NCI-H1417 (cell line): Measurements from ENCODE around the gene CARS1.

Experiments
- DNase-seq, 3 experiments: peaks; one replicate each; lab custom pipeline; 2025; lab: John Stamatoyannopoulos, UW

Gene CARS1

DNA sequence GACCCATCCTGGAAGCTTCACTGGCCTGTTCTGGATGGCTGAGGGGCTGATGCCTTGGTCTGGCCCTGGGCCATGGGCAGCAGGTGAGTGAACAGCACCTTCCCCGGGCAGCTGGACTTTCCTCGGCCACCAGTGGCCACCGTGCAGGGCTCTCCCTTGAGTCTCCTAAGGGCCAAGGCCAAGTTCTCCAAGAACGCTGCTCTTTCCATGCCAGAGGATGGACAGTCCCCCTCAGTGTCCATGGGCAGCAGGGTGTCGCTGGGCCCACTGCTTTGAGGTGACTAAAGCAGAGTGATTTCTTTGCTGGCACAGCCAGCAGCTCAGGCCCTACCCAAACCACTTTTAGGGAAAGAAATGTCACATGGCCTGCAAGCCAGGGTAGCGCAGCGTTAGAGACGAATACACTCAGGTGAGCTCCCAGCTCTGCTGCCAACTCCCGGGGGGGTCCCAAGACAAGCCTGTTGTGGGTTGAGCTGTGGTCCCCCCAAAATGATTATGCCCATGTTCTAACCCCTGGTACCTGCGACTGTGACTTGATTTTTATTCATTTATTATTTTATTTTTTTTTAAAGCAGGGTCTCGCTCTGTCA is 3.3 kb upstream of the CARS1 start:
- no peak for DNase-seq

DNA sequence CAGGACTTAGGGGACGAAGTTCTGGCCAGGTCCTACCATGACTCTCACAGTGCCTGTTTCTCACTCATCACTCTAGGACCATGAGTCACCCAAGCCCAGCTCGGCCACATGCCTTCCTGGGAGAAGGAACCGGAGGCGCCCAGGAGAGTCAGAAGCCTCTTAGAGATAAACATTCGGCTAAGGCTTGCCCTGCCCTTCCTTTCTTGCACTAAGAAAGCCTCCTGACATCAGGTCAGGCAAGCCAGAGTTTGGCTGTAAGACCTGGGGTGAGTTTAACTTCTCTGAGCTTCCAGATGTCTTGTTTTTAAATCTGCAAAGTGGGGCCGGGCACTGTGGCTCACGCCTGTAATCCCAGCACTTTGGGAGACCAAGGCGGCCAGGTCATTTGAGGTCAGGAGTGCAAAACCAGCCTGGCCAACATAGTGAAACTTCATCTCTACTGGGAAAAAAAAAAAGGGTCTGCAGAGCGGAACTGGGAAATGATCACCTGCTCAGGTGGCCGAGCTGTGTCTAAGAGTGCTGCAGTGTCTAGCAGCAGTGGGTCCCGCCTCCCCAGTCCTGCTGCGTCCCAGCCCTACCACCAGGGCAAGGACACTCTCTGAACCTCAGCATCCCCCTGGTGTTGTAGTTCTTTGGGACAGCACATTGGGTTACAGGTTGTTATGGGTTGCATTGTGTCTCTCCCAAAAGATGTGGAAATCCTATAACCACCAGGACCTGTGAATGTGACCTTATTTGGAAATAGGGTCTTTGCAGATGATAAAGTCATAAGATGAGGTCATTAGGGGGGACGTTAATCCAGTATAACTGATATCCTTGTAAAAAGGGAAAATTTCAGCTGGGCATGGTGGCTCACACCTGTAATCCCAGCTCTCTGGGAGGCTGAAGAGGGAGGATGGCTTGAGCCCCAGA is 1.8 kb upstream of the CARS1 start:
- no peak for DNase-seq

DNA sequence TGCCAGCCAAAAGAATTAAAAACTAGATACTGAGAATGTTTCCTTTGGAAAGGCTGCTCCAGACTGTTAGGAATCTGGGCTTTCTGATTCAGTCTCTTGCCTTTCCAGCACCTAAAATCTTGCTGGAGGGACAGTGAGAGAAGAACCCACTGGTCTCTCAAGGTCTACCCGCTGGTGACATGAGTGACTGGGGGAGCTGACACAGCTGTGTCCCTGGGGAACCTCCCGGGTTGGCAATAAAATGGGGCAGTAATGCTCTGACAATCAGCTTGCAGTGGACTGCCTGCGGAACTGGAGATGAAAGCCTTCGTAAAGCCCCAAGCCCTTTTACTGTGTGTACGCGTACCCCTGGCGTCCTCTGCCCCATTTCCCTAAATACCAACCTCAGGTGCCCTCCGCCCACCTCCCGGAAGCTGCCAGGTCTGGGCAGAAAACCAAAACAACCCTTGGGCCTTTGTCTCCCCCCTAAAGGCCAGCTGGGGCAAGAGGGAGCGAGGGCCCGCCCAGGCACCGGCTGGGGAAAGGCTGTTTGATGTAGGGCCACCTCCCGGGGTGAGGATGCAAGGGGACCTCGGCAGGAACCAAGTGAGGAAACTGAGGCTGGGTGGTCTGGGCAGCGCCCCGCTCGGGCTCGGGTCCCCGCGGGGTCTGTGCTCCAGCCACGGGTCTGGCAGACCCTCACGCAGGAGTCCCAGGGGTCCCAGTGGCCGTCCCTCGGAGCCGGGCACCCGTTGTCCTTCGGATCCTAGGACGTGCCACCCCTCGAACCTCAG is 741 bp downstream of the CARS1 start:
- DNase-seq = no peak

DNA sequence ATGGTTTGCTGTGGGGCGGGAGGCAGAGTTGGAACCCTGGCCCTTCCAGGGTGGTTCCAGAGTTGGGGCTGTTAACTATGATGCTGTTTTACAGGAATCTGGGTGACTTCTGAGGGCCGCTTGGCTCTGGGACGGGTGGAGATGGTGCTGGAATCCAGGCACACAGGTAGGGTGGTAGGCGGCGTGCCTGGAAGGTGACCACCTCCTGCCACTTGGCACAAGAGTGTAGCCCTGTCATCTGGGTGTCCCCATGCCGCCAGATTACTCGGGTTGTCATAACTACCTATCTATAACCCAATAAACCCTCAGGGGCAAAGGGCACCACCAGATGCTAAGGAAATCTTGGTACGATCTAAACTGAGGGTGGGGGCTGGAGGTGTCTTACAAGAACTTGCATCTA is 1.3 kb downstream of the CARS1 start:
- no peak for DNase-seq

DNA sequence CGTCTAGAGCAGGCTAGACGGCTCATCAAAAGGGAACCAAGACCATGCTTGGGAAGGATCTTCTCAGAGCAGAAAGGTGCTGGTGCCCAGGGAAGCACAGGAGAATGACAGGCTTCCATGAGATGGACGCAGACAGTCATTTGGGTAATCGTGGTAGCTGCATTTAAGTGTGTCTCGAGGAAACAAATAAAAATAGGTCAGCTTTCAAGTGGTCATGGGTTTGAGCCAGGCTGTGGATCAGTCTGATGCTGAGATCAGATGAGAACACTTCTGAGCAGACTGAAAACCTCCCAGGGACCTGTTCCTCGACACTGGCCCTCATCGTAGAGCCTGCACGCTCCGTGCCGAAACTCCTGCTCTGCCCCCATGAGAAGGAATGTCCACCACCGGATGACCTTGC is 4.7 kb downstream of the CARS1 start:
- peak in 1 of 3 experiments; percentile 94 for DNase-seq

DNA sequence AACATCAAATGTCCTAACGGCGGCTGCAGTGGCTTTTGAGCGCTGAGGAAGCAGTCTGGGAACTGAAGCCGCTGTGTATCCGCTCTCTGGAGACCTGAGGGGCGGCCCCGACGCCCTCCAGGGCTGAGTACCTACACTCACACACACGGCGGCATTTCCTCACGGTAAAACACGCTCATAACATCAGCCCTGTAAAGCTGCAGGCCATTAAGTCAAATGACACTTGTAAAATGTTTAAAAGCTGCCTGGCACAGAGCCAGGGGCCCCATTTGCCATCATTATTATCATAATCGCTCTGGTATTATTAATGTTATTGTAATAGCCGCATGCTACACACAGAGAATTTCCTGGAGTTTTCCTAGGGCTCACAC is 5.1 kb downstream of the CARS1 start:
- DNase-seq = peak; percentile 76 to 98 (median 89)

DNA sequence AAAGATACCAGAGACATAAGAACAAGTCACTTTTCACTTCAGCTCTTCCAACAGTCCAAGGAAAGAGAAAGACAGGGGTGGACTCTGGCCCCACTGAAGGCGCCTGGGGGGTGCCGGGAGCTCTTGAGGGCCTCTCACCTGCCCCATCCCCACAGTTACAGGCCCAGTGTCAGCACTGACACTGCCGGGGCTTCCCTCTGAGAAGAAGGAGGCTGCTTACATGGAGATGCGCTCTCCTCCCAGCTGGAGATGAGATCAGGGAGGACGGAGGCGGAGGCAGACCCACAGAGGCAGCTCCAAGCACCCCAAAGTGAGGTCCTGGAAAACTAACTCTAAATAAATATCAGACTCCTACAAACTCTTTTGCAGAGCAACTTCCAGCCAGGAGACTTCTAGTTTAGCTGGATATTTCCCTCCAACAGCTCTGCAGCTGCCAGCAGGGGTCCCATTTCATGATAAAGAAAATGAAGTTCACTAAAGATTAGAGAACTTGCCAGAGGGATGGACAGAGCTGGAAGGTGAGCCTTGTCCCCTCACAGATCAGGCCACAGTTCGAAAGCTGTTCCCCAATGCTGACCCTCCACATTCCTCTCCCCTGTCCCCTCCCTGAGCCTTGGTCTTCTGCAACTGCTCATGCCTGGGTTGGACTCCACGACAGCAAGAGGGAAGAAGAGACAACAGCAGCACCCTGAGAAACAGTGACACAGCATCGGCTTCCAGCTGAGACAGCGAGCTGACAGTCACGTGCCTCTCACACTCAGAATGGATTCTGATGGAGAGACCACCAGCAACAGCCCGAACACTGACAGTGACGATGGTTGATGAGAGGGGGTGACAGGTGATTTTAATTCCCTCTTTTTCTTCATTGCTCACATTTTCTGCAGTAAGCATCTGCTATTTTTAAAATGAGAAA is 5.8 kb downstream of the CARS1 start:
- peak in 1 of 3 experiments; percentile 87 for DNase-seq

DNA sequence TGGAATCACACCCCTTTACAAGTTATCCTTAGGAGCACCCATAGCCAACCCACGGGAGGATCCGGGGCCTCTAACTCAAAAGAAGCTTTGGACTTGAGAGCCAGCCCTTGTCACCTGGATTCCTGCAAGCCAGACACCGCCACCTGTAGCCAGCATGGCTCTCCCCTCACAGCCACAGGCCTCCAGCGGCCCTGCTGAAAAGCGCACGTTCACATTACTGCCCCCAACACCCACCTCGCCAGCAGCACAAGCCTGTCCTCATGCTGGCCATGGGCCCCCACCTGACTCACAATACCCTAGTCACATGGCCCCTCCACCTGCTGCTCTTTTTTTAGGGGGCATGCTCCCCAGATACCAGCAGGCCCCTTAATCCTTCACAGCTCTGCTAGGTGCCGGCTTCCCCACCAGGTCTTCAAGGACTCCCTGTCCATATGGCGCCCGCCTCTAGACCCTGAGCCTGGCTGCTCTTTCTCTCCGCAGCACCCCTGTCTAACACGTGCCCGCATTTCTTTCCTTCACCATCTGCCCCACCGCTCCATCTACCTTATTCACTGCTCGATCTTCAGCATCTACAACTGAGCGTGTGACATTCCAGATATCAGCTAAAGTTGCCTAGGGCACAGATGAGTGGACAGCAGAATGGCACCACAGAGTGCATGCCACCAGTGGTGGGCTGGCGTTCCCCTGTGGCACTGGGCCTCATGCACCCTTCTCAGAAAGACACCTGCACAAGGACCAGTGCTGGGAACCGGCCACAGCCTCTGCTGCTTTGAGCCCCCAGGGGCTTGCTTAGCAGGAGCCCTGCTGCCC is 6.6 kb downstream of the CARS1 start:
- DNase-seq = peak in 1 of 3 experiments; percentile 23

DNA sequence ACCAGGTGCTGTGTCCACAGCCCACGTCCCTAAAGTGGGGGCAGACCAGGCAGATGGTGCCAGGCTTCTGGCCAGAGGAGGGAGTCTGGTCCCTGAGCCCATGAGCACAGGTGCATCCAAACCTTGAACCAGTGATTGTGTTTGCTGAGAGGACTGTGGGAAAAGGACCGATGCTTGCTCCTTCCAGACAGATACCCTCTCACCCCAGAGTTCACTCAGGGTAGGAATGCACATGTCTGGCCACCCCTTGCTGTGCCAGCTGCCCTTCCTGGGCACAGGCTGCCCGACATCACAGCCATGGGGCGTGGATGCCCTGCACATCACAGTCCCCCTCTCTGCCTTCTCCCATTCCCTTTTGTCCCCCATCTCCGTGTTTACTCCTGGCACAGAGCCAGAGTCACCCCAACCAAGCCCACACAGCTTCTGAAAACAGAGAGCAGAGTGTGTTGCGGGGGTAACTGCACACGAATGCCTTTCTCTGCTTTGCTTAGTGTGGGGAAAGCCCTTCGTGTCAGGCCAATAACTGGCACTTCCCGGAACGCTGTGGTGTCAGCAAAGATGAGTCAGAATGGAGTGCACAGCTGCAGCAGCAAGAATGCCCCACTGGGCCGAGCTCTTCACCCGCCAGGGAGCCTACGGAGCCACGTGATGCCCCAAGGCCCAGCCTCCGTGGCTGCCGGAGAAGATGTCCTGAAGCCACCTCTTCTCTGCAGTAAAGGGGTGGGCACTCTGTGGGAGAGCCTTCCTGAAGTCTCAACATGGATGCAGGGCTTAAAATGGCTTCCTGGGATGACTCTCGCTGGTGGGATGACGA is 7.6 kb downstream of the CARS1 start:
- DNase-seq = peak; percentile 66 to 81 (median 66)

DNA sequence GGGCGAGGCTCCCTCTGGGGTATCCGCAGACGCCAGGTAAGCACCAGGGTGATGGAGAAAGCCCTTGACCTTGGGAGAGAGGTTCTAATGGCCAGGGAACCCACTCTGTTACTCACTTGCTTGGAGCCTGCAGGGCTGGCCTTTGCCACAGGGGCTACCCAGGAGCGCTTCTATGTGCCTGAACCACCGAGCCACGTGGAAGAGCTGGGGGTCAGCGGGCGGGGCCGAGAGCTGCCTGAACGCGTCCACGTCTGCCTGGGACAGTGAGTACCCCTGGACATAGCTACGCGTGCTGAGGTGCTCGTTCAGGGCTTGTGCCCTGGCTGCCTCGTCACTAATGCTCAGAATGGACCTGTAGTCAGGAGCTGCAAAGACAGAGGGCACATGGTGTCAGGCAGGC is 9.6 kb downstream of the CARS1 start:
- DNase-seq = no peak

DNA sequence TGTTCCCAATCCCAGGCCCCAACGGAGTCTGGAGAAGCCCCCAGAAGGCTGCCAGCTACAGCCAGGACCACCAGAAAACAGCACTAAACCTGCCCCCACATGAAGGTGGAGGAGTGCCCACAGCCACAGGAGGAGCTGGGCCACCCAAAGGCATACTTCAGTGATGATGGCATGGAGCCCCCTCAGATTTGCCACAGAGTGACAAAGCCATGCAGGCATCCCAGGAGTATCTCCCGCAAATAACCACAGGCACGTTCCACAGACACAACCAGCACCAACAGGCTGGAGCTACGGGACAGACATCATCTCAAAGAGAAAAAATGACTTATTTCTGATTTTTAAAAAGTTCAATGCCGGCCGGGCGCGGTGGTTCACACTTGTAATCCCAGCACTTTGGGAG is 10.6 kb downstream of the CARS1 start:
- DNase-seq = no peak

DNA sequence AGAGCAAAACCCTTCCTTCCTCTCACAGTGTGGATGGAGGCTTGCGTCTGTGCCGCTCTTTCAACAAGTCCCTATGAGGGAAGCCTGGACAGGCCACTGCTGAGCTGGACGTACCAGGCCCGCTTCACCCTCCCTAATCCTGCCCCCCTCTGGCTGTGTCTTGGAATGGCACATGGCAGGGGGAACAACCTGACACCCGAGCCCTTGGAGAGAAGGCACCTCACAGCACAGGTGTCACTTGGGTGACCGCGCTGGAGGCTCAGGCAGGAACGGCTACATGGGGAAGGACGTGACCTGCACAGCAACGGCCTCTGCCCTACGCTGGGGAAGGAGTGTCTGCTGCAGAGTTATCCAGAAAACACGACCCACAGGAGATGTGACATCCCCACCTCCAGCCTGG is 11.0 kb downstream of the CARS1 start:
- no peak for DNase-seq

DNA sequence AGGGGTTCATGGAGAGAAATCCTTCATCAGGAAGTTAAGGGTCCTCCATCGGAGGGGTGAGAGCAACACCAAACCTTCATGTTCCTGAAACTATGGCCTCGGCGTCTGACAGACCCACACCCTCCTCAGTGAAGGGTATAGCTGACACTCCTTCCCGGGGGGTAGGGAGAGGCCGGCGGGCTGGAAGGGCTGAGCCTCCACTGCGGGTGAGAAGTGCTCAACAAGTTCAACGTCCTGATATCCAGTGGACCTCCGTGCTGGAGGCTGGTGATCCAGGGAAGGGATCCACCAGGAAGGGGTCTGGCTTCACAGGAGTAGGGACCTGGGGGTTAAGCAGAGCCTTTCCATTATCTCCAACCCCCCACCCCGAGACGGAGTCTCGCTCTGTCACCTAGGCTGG is 12.3 kb downstream of the CARS1 start:
- DNase-seq = no peak

DNA sequence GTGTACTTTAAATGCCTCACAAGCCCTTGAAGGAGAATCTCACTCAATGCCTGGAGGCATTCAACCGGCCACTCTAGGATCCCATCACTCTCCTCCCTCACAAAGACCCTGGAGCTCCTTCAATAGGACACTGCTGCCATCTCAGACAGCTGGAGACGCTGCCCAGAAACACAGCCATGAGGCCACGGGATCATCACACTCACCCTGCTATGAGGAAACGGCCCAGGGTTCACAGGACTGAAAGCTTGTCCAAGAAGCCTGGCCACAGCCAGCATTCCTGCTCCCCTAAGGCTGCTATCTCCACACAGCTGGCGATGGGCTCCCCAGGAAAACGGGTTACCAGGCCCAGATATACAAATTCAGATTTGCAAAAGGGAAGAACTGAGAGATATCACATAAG is 13.2 kb downstream of the CARS1 start:
- no peak for DNase-seq

DNA sequence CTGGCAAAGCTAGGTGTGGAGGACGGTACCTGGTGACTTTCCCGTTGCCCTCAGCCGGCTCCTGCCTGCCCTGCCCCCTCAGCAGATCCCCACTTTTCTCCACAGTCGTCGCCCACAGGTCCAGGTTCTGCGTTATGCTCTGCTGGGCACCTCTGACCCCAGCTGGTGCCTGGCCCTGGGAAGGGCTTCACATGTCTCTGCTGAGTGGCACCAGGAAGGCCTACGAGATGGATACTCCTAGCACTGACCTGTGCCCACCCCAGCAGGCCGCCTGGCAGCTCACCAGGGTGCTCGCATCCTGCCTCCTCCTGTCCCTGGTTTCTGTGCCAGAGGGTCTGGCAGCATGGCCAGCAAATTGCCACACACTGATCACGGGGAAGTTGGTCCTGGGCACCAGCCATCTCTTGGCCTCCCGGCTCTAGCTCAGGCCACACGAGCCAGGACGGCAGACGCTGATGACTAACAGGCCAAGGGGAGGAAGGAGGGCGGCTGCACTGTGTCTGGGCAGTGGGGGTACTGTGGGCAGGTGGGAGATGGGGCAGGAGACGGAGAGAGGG is 13.8 kb downstream of the CARS1 start:
- DNase-seq = no peak

DNA sequence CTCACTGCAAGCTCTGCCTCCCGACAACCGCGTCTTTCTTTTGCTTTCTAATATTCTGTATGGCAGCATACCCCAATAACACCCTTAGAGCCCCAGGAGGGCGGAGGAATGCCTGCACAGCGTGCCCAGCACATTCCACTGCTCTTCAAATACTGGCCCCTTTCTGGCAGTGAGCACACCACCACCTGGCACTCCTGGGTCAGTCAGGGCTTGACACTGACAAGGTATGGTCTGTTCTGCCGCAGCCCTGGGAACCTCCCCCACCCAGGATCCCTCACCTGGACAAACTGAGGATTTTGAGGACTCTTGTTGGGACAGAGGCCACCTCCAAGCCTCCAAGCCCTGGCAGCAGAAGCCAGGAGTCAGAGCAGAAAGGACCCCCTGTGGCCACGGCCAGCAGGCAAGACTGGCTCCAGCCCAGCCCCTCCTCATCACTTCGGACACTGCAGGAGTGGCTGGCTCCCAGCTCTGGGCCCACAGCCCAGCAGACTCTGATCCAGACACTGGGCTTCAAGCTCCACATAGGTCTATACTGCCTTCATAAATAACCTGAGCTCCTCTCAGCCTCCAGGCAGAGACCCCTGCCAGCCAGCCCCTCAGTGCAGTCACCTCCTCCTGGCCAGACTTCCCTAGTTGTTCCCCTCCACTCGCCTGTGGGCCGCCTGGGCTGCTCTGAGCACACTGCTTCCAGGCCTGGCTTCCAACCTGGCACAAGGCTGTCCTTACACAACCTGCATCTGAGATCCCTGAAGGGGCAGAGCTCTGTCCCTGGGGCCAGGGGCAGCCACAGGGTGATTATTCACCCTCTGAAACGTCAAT is 14.5 kb downstream of the CARS1 start:
- DNase-seq = no peak

DNA sequence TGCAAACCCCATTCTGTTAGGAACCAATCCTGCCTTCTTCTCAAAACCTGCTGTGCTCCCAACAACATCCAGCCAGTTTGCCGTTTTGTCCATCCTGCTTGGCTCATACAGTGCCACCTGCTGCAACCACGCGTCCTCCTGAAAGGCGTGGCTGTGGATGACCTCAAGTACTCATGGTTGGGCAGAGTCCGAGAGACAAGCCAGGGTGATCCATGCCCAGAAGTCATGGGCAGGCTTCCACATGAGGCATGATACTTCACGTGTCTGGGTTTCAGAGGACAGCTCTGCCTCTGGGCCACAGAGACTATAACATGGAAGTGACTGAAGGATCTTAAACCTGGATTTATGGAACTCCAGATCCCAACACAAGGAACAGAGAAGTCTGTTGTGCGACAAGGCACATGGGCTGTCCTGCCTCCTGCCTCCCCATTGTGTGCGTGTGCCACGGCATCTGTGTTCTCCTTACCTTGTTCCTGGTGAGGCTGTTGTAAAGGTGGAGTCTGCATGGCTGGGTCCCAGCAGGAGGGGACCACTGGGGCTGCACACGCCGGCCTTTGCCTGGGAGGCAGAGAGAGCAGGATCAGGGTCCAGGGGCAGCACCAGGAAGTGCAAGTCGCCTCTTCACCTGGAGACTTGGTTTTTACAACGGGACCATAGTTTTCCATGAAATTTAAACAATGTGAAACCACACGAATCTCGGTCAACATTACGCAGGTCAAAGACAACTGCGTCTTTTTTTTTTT is 15.4 kb downstream of the CARS1 start:
- no peak for DNase-seq

DNA sequence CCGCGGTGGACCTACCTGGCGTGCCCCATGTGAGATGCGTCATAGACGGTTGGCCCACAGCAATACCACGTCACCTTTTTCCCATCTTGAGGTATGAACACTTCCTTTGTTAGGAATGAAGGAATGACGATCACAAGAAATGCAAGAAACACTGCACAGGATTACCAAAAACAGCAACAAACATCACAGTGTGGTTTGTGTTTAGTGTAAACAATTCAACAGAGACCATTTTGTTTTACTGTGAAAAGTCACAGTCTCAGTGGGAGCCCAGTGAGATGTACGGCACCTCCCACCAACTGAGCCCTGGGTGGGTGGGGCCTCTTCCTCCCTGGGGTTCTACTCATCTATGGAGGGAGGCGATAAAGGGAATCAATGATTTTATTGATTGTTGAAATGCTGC is 16.3 kb downstream of the CARS1 start:
- no peak for DNase-seq
